GM12801 (cell line): ENCODE measurements around the gene ITGA11.

ENCODE experiments used
- CTCF ChIP-seq: IDR thresholded peaks from one replicate; pipeline ENCODE4 v1.5.1; 2011; ENCODE audit warnings: control low read depth; ENCODE audit not compliant: insufficient read length; ENCODE audit errors: extremely low read depth

The ITGA11 gene

GRCh38 chr15:68303560-68304436 is 128.2 kb downstream of the ITGA11 start:
- no peak for TF ChIP-seq CTCF

GRCh38 chr15:68303134-68303533 is 128.8 kb downstream of the ITGA11 start:
- no peak for TF ChIP-seq CTCF

GRCh38 chr15:68302729-68303128 is 129.2 kb downstream of the ITGA11 start:
- no peak for TF ChIP-seq CTCF

GRCh38 chr15:68301301-68301700 is 130.7 kb downstream of the ITGA11 start:
- no peak for TF ChIP-seq CTCF

- no peak for TF ChIP-seq CTCF
Measured at GRCh38 chr15:68300115-68300940, 131.6 kb downstream of the ITGA11 start.

GRCh38 chr15:68299436-68299835 is 132.5 kb downstream of the ITGA11 start:
- no peak for TF ChIP-seq CTCF

- no peak for TF ChIP-seq CTCF
Measured at GRCh38 chr15:68298882-68299381, 133.0 kb downstream of the ITGA11 start.
